CD4-positive, alpha-beta T cell (primary cell): ENCODE data around the gene KCNJ4. TPM values are rescaled to one million over a fixed set of nuclear protein-coding genes. Genes with fewer than 3 reads are reported as not detected.
"Not testable (repeated sequence)": the region's sequence is repeated elsewhere in the genome, so short reads cannot be mapped to it uniquely, and the experiment has no call there.

Source experiments
- ATAC-seq: fragments of 200-7000 bp; cut with Tn5 transposase; one replicate; pipeline ENCODE4 v1.10.0; 2022; ENCODE audit warnings: mild to moderate bottlenecking; ENCODE audit not compliant: poor library complexity
- CTCF ChIA-PET: fragments of 350-600 bp; sonication (Branson Sonifier 250); formaldehyde crosslinking; loops from one replicate; lab custom pipeline; 2021; ENCODE audit warnings: antibody characterized with exemption, inconsistent platforms; lab: Charles Lee
- POLR2A ChIA-PET: fragments of 350-600 bp; sonication (Branson Sonifier 250); formaldehyde crosslinking; loops from one replicate; lab custom pipeline; 2021; ENCODE audit warnings: antibody characterized with exemption, inconsistent platforms; lab: Charles Lee
- DNase-seq, 14 experiments: peaks; one replicate each; pipeline ENCODE4 v3.0.0-alpha.2; 2013 to 2020; ENCODE audit warnings: mixed read lengths in 2 of 14
- H3K27ac ChIP-seq, 2 donors: one replicate each; pipeline versions ENCODE4 v1.5.1 to v1.7.0; 2013; ENCODE audit warnings: low read length in 2 of 2, low read depth in 1 of 2, mild to moderate bottlenecking in 1 of 2
- H3K27me3 ChIP-seq, 2 experiments: 1 replicate in 1 of 2; 2 replicates in 1 of 2; pipeline versions ENCODE4 v1.6.1 to v1.7.0; 2013; ENCODE audit warnings: low read length in 2 of 2, control low read depth in 1 of 2, mild to moderate bottlenecking in 1 of 2, moderate library complexity in 1 of 2; ENCODE audit not compliant: insufficient read depth in 2 of 2, control insufficient read depth in 1 of 2
- H3K36me3 ChIP-seq: one replicate; pipeline ENCODE4 v1.6.1; 2013; ENCODE audit warnings: low read length, control low read depth; ENCODE audit not compliant: insufficient read depth
- H3K4me1 ChIP-seq: one replicate; pipeline ENCODE4 v1.6.1; 2013; ENCODE audit warnings: low read length, control low read depth; ENCODE audit not compliant: insufficient read depth
- H3K4me3 ChIP-seq: one replicate; pipeline ENCODE4 v1.5.1; 2013; ENCODE audit warnings: mild to moderate bottlenecking, low read length, moderate library complexity
- H3K9me3 ChIP-seq, 2 experiments: 1 replicate in 1 of 2; 2 replicates in 1 of 2; pipeline versions ENCODE4 v1.6.1 to v1.7.0; 2013; ENCODE audit warnings: low read length in 2 of 2, mild to moderate bottlenecking in 2 of 2, control low read depth in 1 of 2, moderate library complexity in 1 of 2; ENCODE audit not compliant: control insufficient read depth in 1 of 2, insufficient read depth in 1 of 2
- H3K27ac Mint-ChIP-seq: one replicate; pipeline ENCODE4 v1.8.0; 2020; ENCODE audit warnings: mixed read lengths
- H3K27me3 Mint-ChIP-seq: one replicate; pipeline ENCODE4 v1.8.0; 2021; ENCODE audit warnings: mixed read lengths
- H3K36me3 Mint-ChIP-seq: one replicate; pipeline ENCODE4 v1.8.0; 2021; ENCODE audit warnings: low read depth, mixed read lengths
- H3K4me1 Mint-ChIP-seq: one replicate; pipeline ENCODE4 v1.8.0; 2021; ENCODE audit warnings: low read depth, mixed read lengths
- H3K4me3 Mint-ChIP-seq: one replicate; pipeline ENCODE4 v1.8.0; 2020; ENCODE audit warnings: mild to moderate bottlenecking, mixed read lengths
- H3K9me3 Mint-ChIP-seq: one replicate; pipeline ENCODE4 v1.8.0; 2020; ENCODE audit warnings: mixed read lengths
- intact Hi-C, 2 experiments: fragments of 100-400 bp; cut with DNase I in 1 of 2; cut with micrococcal nuclease in 1 of 2; formaldehyde crosslinking; loops; one replicate each; pipeline versions ENCODE4 v1.15.1 to v1.9.0; 2023 to 2025; cut with DNase I, micrococcal nuclease
- total RNA-seq, 174 experiments: library from RNA in 2 of 174; stranded (reverse) in 2 of 174; gene quantifications; one replicate each; pipeline ENCODE4 v1.2.3 and lab custom pipeline; 2021 to 2026

KCNJ4 gene
- total RNA-seq, 2 experiments from 2014 or later: not detected

DNA sequence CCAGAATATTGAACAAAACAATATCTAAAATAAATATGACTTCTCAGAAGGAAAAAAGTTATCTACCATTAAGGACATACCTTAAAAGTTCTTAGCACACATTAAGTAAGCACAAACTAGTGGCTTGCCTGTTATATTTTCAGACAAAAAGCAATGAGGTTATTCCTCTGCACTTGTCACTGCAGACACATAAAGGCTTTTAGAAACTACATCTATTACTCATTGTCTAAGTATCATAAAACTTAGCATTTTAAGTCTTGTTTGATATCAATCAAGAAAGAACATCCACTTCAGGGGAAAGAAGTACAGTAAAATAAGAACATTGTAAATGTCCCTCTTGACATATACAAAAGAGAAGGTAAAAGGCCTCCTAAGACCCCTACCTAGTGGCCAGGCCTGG, 59.1 kb downstream of the KCNJ4 start:
- H3K9me3 ChIP-seq, CTCF ChIA-PET, H3K27me3 ChIP-seq, H3K27me3 Mint-ChIP-seq, DNase-seq, POLR2A ChIA-PET, H3K9me3 Mint-ChIP-seq, H3K36me3 ChIP-seq, H3K27ac ChIP-seq, H3K36me3 Mint-ChIP-seq: not testable (repeated sequence)
- peak overlapping the region; percentile 24 for H3K4me3 ChIP-seq
- H3K4me1 ChIP-seq: peaks cover 15% of the 10 kb centered on the region
- intact Hi-C loops: loop anchor here (5.0 to 10.0 kb wide), 4 partner anchors 79 to 756 kb away; partner anchors contain the start of genes DDX17 (in 2 of the 2), CBX7 (in 1 of the 2) and CSNK1E (in 1 of the 2)
- peak; percentile 24 for ATAC-seq
- Mint-ChIP-seq H3K27ac (peak overlapping the region; percentile 89), H3K4me3 (peak overlapping the region; percentile 93), H3K4me1 (peaks cover 48% of the 10 kb centered on the region)

- peak in 1 of 14 experiments; percentile 22 for DNase-seq
- H3K9me3 ChIP-seq, H3K9me3 Mint-ChIP-seq, POLR2A ChIA-PET, ATAC-seq, H3K36me3 Mint-ChIP-seq, H3K4me3 ChIP-seq, CTCF ChIA-PET, H3K36me3 ChIP-seq, H3K27ac ChIP-seq, H3K27me3 Mint-ChIP-seq, H3K27me3 ChIP-seq: not testable (repeated sequence)
- H3K4me1 ChIP-seq: peaks cover 15% of the 10 kb centered on the region
- H3K4me1 Mint-ChIP-seq: peaks cover 57% of the 10 kb centered on the region
- H3K27ac Mint-ChIP-seq: peak overlapping the region; percentile 89
- H3K4me3 Mint-ChIP-seq: peak overlapping the region; percentile 93
- intact Hi-C loops: loop anchor here (5.0 to 10.0 kb wide), 4 partner anchors 78 to 757 kb away; partner anchors contain the start of genes DDX17 (in 2 of the 2), CBX7 (in 1 of the 2) and CSNK1E (in 1 of the 2)
Observed at GRCh38 chr22:38394929-38395624, 59.9 kb downstream of the KCNJ4 start.

GRCh38 chr22:38389428-38389818, 65.6 kb downstream of the KCNJ4 start:
- CTCF ChIA-PET, POLR2A ChIA-PET, H3K4me3 Mint-ChIP-seq, H3K36me3 ChIP-seq, ATAC-seq, H3K9me3 ChIP-seq, H3K4me1 ChIP-seq, DNase-seq, H3K27me3 ChIP-seq, intact Hi-C loops, H3K36me3 Mint-ChIP-seq, H3K4me3 ChIP-seq, H3K27ac ChIP-seq, H3K9me3 Mint-ChIP-seq, H3K27me3 Mint-ChIP-seq: not testable (repeated sequence)
- Mint-ChIP-seq H3K27ac (peak overlapping the region; percentile 30), H3K4me1 (peaks cover 38% of the 10 kb centered on the region)

DNA sequence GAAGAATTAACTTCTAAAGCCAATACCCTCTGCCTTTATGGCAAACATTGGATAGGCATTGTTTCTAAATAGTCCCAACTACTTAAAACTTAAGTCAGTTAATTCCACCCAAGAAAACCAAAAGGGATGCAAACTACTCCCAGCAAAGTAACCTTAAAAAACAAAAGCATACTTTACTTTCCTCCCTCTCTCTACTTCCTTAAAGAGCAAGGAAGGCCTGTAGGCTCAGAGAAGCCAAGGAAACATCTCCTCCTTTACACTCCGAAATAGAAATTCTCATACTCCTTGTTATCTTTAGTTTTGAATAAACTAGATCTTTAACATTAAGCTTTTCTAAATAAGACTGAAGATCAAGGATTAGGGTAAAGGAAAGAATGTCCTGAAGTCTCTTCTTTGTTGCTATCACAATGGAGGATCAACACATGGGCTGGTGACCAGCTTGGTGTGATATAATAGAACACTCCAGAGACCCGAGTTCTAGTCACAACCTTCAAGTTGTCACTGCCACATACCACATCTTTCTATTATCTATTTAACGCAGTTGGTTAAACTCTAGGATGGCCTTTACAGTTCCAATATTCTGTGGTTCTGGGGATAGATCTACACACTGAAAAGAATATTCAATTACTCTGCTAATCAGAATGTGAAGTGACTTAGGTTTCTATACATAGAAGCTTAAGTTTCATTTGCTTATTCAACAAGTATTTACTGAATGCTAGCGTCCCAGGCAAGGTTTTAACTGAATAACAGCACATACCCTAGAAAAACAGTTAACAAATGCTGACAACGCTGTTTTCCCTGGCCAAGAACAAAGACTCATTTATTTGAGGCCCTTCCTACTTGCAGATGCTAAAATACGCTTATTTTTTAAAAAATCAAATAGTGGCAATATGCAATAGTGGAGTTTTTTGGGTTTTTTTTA, 66.2 kb downstream of the KCNJ4 start:
- H3K4me3 ChIP-seq, H3K36me3 Mint-ChIP-seq, POLR2A ChIA-PET, H3K36me3 ChIP-seq, H3K27ac ChIP-seq, DNase-seq, H3K4me3 Mint-ChIP-seq, H3K27me3 ChIP-seq, ATAC-seq, H3K27me3 Mint-ChIP-seq, H3K4me1 ChIP-seq, H3K9me3 ChIP-seq, H3K9me3 Mint-ChIP-seq, CTCF ChIA-PET, intact Hi-C loops: not testable (repeated sequence)
- Mint-ChIP-seq H3K4me1 (peaks cover 31% of the 10 kb centered on the region), H3K27ac (peak overlapping the region; percentile 30)

- H3K4me3 Mint-ChIP-seq: peak overlapping the region; percentile 5
- H3K27me3 ChIP-seq, H3K27ac ChIP-seq, DNase-seq, H3K4me1 ChIP-seq, H3K9me3 Mint-ChIP-seq, H3K9me3 ChIP-seq, intact Hi-C loops, H3K36me3 Mint-ChIP-seq, CTCF ChIA-PET, POLR2A ChIA-PET, H3K36me3 ChIP-seq, H3K27me3 Mint-ChIP-seq, ATAC-seq: not testable (repeated sequence)
- peaks cover 18% of the 10 kb centered on the region for H3K4me1 Mint-ChIP-seq
- peak overlapping the region; percentile 17 for H3K27ac Mint-ChIP-seq
- peak overlapping the region; percentile 10 for H3K4me3 ChIP-seq
Observed at GRCh38 chr22:38386918-38387317, 68.1 kb downstream of the KCNJ4 start.
